KBM-7 (cell line): Measurements from ENCODE around the gene TUBA4A.
A peak's percentile ranks its signal among the peaks of the same experiment; 100 is the strongest.

Experiments
- DNase-seq: peaks from one replicate; pipeline ENCODE4 v3.0.0-alpha.2; 2015
- in situ Hi-C: fragments of 300-500 bp; cut with MboI; formaldehyde crosslinking; loops from 2 replicates; pipeline ENCODE4 v1.14.3; 2020; ENCODE audit warnings: low sequenced_read_pairs, low pct_unique_long_range_greater_than_20kb, mixed read lengths

TUBA4A gene

DNA sequence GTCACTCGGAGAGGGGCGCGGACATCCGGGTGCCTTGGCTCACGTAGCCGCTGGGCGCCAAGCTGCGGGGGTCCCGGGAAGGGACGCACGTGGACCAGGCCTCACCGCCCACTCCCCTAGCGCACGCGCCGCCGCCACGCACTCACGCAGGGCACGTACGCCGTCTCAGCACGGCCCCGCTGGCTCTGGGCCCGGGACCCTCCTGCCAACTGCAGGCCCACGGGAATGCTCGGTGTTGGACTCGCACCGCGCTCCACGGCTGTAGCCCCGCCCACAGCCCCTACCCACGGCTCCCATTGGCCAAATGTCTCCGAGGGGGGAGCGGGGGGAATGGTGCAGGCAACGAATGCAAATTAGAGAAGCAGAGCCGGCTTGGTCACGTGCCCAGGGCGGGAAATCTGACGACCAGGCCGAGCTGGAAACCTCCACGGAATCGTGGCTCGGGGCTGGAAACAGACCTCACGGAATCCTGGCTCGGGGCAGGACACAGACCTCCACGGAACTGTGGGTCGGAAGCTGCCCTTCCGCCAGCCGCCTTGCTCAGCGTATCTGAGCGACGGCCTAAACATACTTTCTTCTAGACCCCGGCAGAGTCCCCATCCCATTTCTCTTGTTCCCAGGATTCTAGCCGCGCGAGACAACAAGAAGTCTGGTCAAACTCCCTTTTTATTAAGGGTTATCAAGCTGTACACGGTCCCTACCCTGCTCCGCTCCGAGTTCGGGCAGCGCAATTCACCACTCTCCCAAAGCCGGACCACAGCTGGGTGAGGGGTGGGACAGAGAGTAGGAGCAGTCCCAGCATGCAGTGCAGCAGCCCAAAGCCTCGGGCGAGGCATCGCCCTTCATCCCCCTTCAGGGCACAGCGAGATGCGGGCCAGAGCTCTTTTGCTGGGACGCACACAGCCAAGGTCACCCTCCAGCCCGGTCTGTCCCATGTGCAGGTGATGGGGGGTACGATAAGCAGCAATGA, 34.7 kb downstream of the TUBA4A start, which contains the start of gene ABCB6:
ABCB6 (minus strand) TSS at position 227 of the 970 bp plus-strand sequence. CDS start 285 bp downstream, outside the sequence.
- DNase-seq: no peak
- in situ Hi-C loops: no loop called here

DNA sequence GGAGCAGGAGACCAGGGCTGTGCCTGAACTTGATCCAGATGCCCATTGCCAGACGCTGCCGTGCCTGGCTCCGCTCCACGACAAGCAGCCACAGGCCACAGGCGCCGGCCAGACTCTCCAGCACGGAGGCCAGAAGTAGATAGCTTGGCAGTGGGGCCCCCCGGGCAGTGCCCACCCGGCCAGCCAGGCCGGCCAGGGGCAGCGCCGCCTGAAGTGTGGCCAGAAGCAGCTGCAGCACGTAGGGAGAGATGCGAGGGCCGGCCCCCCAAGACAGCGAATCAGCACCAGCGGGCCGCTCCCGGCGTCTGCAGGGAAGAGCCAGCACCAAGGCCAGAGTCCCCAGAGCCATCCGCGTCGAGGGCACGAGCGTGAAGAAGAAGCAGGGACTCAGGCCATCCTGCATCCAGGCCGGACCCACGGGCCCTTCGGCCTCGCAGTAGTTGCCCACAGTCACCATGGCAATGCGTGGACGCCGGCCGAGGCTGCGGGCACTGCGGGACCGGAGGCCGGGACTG, 35.4 kb downstream of the TUBA4A start:
- in situ Hi-C loops: no loop called here
- no peak for DNase-seq

DNA sequence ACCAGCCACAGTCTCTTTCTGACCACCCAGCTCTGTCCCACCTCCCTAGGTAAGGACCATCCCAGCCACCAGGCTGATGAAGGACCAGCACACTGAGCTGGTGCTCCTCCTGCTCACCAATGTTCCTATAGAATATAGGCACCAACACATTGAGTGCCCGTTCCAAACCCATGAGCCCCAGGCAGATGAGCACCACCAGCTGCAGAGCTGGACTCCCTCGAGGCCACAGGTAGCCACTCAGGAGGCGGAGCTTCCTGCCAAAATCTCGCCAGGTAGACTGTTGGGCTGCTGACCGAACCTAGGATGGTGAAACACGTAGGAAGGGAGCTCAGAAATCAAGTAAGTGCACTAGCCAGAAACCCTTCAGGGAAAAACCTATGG, 37.2 kb downstream of the TUBA4A start:
- in situ Hi-C loops: no loop called here
- no peak for DNase-seq

DNA sequence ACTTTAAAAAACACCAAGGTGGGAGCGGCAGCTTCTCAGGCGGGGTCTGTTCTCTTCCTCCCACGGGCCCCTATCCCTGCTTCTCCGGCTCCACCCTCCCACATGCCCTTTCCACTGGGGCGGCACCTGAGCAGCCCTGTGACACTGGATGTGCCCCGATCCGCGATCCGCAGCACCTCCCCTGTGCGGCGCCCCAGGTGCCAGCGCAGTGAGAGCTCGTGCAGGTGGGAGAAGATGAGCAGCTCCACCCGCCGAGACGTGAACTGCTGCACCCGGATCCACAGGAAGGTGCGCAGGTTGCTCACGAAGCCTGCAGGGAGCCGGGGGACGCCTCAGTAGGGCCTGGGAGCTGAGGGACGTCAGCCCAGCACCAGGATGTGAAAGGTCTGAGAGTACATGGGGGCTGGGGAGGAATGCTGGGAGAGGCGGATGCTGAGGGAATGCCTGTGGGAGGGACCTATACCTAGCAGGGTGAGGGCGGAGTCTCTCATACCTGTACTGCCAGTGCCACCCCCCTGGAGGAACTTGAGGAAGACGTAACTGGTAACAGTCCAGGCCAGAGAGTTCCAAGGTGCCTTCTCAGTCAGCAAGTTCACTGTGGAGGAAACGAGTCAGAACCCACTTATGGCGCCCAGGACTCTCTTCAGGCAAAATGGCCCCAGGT, 37.7 kb downstream of the TUBA4A start:
- in situ Hi-C loops: no loop called here
- DNase-seq: no peak

DNA sequence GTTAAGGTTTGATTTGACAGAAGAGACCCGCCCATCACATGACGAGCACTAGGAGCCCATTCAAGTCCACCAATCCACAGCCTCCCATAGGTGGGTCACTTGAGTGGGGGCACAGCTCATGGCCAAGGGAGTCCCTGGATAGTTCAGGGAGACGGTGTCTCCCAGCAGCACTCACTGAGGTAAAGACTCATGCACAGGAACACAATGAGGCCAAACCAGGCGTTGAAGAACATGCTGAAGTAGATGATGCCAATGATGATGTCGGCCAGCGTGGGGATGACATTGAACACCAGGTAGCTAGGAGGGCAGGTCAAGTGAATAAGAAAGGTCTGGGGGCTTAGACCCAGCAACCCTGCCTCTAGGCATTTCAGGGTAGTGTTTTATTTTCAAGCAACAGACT, 38.9 kb downstream of the TUBA4A start:
- in situ Hi-C loops: no loop called here
- no peak for DNase-seq

DNA sequence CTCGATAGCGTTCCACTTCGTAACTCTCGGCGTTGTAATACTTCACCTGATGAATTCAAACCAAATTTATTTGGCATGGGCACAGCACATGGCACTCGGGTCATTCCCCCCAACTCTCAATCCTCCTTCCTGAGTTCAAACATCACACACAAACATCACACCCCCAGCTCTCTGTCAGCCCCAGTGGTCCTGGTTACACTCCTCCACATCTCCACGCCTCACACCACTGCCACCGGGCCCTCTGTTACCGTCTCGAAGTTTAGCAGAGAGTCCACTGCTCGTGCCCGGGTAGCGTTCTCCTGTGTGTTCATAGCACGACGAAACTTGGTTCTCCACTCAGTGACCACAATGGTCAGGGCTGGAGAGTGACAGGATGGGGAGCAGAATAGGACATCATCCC, 39.6 kb downstream of the TUBA4A start:
- no peak for DNase-seq
- in situ Hi-C loops: no loop called here

DNA sequence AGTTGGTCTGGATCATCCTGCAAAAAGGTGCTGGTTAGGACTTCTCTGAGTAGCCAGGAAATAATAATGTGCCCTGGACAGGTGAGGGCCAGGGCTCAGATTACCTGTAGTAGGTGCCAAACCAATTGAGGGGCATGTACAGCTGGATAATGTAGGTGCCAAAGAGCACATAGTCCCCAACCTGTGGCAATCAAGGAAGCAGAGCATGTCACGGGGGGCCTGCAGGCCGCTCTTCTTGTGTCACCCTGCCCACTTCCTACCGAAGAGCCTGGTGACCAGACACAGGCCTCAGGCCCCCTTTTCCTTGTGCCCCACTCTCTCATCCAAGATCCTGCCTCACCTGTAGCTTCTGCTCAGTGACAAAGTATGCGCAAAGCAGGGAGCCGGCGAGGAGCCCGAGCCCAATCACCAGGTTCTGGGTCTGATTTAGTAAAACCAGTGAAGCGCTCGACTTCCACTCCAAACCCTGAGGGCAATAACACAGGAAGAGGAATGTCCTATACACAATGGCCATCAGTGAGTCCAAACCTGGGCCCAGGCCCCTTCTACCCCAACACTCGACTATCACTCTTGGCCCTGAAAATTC, 40.1 kb downstream of the TUBA4A start:
- in situ Hi-C loops: no loop called here
- no peak for DNase-seq

DNA sequence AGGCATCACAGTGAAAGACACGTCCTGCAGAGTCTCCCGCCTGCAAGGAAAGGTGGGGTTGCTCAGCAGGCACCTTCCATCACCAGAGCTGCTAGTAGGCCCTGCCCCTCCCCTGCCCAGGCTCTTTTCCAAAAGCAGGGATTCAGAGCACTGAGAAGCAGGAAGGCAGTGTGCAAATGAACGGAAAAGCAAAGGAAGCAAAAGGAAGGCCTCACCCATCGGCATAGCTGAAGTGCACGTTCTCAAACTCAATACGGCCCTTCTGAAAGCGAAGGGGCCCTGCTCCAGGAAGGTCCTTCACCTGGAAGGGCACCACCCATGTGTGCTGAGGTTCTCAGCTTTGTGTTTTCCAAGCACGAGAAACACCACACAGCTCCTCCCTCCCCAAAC, 40.7 kb downstream of the TUBA4A start:
- DNase-seq: no peak
- in situ Hi-C loops: no loop called here

DNA sequence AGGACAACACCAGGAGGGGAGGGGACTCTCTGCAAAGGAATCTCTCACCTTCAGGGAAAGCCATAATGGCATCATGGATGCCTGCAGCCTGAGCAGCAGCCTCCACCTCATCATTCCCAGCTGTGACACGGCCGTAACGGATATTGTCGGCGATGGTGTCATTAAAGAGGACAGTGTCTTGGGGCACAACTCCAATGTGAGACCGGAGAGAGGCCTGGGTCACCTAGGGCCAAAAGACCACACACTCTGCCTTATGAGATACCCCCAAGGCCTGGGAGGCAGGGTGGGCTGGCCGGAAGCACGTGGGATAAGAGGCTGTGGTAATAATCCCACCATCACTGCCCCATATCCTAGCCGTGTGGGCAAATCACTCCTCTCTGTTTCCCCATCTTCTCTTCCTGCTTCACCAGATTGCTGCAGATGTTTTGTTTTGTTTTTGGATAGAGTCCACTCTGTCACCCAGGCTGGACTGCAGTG, 42.8 kb downstream of the TUBA4A start:
- in situ Hi-C loops: no loop called here

DNA sequence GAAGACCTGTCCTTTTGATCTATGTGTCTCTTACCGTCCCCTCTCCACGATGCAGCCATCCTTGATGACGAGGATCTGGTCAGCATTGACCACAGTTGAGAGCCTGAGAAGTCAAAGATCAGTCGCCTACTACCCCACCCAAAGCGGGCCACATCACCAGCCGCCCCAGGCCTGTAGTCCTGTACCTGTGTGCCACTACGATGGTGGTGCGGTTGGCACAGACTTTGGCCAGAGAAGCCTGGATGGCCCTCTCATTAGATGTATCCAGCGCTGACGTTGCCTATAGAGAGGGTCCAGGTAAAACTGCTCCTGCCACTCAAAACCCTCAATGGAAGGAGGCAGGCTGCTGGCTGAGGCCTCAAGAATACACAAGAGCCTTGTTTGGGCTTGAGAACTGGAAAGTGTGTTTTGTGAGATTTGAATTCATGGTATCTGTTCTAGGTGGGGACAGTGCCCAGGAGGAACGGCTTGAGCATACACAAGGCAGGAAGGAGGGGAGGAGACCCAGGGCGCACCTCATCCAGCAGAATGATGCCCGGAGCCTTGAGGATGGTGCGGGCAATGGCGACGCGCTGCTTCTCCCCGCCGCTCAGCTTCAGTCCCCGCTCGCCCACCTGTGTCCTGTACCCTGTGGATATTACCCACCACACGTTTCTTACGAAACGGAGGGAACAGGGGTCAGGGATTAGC, 43.4 kb downstream of the TUBA4A start:
- in situ Hi-C loops: no loop called here
- DNase-seq: no peak

More for the DNA sequence above, 42.8 kb downstream of the TUBA4A start:
- DNase-seq: no peak

DNA sequence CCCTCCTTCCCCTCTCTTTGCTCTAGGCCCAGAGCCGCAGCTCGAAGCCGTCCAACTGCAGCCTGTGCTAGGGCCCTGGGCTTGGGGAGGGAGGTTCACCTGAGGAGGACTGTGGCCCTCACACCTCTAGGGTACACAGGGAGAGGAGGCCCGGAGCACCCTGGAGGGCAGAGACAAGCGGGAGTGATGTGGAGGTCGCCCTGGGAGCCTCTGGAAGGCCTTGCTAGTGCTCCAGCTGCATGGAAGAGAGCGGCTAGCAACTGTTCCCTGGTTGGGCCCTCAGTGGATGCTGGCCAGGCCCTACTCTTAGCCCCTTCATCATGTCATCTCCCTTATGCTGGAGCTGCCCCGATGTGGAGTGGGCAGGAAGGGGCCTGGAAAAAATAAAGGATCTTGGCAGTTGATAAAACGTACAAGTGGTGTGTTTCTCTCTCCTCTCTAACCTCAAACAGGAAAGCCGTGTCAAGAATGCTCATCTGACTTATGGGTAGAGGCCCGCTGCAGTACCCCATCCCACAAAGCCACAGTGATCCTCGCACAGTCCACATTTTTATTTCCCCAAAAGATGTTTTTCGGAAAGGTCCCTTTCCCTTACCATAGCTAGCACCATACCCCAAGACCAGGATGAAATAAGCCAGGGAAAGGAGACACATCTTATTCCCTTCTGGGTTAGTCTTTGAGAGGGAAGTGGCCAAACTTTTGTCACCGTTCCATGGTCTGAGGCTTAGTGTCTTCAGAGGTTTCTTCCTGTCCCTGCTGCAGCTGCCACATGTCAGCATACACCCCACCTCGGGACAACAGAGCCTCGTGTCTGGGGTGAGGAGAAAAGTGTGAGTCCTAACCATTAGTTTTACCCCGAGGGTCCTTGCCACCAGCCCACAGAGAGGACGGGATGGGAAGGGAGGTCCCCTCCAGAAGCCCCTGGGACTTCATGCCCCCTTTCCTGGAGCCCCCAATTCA, 44.2 kb downstream of the TUBA4A start:
- in situ Hi-C loops: no loop called here
- DNase-seq: peak; percentile 22

DNA sequence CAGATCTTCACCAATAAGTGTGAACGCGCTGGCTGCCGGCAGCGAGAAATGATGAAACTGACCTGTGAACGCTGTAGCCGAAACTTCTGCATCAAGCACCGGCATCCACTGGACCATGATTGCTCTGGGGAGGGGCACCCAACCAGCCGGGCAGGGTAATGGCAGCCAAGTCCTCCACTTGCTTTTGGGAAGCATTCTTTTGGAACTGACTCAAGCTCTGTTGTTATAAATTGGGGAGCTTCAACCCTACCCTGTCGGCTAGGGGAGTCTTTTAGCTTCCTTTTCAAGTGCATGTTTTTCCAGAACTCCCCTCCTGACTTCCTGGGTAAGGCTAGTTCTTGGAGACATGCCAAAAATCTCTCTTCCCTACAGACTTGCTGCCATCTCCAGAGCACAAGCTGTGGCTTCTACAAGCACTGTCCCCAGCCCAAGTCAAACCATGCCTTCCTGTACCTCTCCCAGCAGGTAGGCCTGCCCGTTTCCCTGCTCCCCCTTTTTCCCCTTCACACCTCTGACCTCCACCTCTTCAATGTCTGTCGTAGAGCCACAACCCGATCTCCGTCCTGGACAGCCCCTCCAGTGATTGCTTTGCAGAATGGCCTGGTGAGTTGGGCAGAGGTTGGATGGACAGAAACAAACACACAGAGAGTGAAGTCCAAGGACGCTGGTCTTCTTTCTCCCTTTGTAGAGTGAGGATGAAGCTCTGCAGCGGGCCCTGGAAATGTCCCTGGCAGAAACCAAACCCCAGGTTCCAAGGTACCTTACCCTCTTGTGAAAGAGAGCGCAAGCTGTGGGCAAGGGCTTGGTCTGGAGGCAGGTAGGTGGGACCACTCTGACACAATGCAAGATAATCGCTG, 45.6 kb downstream of the TUBA4A start:
- in situ Hi-C loops: no loop called here
- no peak for DNase-seq

DNA sequence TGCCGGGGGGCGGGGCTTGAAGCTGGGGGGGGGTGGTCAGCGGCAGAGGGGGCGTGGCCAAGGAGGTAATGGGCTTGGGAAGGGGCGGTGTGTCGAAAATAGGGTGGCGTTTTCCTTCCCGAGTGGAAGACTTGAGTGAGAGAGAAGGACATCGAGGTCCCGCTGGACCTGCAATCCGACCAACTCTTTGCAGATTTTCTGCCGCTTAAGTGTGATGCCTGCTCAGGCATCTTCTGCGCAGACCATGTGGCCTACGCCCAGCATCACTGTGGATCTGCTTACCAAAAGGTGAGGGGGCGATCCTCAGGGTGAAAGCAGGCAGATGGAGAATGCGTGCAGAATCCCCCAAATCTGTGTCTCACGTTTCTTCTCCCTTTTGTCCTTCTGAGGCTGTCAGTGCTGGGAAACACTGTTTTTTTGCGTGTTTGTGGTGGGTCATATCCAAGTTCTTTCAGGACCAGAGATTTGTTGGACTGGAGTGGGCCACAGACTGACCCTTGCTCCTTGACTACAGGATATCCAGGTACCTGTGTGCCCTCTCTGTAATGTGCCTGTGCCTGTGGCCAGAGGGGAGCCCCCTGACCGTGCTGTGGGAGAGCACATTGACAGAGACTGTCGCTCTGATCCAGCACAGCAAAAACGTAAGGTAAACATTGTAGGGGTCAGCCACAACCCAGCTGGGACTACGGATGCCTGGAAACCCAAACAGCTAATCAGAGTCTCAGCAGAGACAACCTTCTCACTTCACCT, 46.4 kb downstream of the TUBA4A start:
- DNase-seq: no peak
- in situ Hi-C loops: no loop called here

DNA sequence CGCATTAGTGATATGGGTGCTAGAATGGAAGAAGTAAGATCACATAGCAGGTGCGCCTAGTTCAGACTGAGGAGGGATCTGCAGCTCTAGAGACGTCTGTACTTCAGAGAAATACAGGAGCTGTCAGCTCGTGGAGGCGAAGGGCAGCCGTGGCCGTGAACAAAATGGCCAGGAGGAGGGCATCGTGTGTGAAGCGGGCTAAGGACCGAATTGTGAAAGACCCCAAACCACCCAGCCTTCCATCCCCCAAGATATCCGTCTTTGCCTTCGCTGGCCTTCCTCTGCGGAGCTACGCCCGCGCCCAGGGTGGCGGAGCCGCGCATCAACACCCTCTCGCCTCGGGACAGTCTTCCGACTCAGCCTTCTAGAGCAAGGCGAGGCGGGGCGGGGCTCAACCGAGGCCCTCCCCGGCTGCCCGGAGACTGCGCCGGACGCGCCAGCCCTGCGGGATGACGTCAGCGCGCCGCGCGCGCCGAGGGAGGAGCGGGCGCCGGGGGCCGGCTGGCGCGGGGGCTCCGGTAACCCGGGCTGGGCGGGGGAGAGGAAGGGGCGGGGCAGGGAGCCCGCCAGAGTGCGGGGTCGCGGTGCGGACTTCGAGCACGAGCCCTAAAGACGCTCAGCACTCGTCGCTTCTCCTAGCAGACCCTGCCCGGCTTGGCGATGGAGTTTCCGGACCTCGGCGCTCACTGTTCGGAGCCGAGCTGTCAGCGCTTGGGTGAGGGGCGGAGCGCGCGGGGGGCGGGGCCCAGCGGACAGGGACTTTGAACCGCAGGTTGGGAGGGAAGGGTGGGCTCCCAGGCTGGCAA, 47.2 kb downstream of the TUBA4A start, which contains the start of gene ZFAND2B:
ZFAND2B (plus strand) TSS at position 455 of the 806 bp plus-strand sequence; CDS start at position 661, 206 bp downstream.
- DNase-seq: peak; percentile 92
- in situ Hi-C loops: no loop called here

DNA sequence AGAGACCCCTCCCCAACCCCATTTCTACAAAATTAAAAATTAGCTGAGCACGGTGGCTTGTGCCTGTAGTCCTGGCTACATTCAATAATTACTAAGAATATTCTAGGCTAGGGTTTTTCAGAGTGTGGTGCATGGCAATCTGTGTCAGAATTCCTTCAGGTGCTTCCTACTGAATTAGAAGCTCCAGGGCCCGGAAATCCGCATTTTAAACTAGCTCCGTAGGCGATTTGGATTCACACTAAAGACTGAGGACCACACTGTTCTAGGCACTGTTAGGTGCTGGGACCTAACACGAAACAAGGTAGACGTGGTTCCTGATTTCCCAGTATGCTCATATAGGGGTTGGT, 47.8 kb downstream of the TUBA4A start:
- DNase-seq: no peak
- in situ Hi-C loops: no loop called here

DNA sequence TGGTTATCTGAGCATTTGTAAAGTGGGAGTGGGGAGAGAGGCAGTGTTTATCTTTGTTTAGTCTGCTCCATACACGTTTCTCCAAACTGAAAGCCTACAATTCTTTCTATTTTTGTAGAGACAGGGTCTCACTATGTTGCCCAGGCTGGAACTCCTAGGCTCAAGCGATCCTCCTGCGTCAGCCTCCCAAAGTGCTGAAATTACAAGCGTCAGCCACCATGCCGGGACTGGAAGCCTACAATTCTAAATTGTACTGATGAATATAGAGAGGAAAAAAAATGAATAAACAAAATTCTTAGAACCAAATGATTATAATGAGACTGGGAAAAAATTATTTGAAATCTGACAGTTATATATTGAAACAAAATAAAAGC, 48.6 kb downstream of the TUBA4A start:
- in situ Hi-C loops: no loop called here

More for the DNA sequence above, 48.6 kb downstream of the TUBA4A start:
- no peak for DNase-seq
